Stimulated activated CD4-positive, alpha-beta T cell treated with anti-CD3 and anti-CD28 coated beads, Interleukin-2, amount 100 ng/mL, for 4 hours (primary cell): ENCODE measurements around the gene FGD5.
"Not testable (repeated sequence)": the region's sequence is repeated elsewhere in the genome, so short reads cannot be mapped to it uniquely, and the experiment has no call there.

Experiments used
- DNase-seq: peaks from one replicate; pipeline ENCODE4 v3.0.0-alpha.2; 2020; ENCODE audit warnings: low read depth

FGD5 gene

DNA sequence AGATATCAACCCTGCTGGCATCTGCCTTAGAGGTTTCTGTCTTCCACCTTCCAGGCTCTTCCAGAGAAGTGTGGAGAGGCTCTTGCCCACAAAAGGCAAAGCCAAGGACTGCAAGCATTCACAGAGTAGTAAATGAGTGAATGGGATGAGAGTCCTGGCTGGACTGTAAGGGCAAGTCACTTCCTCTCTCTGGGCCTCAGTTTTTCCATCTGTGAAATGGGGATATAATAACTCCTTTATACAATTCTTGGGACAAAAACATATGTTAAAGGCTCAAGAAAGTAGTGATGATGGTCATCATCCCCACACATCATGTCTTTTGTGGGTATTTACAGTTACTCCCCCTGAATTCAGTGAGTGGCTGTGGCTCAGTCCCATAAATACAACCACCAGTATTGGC, 10.7 kb upstream of the FGD5 start:
- DNase-seq: no peak

DNA sequence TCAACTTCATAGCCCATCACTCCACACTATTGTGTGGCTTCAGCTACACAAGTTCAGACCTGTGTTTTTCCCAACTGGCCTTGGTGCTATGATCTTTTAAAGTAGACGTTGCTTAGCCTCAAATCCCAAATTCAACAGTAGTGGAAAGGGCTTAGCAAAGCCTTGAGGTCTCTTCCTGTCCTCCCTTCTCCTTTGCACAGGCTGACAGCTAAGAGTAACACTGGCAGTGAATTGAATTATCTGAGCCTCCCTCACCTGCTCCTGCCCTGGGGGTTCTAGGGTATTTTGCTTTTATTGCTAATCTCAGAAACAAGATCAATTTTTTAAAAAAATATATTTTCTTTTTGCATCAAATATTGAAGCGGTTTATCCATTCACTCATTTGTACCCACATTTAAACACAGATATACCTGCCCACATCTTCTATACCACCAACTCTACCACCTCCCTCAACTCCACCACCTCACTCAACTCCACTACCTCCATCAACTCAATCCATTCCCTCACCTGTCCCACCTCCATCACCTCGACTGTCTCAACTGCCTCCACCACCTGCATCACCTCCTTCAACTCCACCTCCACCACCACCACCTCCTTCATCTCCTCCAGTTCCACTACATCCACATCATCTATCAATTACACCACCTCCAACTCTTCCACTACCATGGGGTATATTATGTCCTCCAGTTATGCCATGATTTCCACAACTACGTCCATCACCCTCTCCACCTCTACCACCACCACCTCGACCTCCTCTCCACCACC, 10.1 kb upstream of the FGD5 start:
- DNase-seq: no peak

DNA sequence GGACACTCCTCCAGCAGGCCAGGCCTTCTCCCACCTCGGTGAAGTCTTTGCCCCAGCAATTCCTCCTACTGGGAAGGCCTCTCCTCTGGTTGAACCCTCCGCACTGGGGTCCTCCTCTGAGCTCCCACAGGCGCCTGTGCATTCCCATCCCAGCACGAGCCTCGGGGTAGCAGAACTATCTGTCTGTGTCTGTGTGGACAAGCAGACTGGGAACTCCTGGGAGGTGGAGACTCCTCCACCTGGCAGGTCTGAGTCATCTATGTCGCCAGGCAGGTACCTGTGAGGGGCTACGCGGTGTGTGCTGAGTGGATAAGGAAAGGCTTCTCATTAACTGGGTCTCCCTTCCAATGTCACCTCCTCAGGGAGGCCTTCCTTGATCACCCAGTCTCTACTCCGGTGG, 9.2 kb upstream of the FGD5 start:
- not testable (repeated sequence) for DNase-seq

DNA sequence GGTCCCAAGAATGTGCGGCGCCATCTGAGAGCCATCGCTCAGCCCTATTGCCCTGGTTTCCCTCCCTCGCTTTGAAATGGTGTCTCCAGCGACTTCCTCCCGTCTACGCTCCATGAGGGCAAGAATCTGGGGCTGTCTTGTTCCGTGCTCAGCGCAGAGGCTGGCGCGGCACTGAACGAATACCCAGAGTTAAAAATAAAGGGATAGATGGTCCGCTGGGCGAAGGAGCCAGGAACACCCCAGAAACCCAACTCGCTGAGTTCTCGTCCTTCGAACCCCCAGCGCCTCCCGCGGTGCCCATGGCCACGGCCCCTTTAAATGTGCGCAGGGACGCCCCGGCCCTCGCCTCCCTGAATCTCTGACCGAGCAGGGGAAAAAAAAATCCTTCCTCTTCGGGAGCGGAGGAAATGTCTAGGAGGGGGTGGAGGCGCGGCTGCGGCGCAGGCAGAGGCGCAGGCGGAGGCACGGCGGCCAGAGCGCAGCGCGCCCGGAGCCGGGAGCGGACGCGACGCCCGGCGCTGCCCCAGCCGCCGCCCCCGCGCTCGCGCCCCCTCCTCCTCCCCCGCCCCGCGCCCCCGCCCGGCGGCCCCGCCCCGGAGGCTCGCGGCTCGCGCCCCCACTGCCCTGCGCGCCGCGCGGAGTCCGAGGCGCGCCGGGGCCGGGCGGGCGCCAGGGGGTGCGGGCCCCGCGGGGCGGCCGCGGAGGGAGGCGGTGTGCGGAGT, 8.5 kb upstream of the FGD5 start:
- no peak for DNase-seq

DNA sequence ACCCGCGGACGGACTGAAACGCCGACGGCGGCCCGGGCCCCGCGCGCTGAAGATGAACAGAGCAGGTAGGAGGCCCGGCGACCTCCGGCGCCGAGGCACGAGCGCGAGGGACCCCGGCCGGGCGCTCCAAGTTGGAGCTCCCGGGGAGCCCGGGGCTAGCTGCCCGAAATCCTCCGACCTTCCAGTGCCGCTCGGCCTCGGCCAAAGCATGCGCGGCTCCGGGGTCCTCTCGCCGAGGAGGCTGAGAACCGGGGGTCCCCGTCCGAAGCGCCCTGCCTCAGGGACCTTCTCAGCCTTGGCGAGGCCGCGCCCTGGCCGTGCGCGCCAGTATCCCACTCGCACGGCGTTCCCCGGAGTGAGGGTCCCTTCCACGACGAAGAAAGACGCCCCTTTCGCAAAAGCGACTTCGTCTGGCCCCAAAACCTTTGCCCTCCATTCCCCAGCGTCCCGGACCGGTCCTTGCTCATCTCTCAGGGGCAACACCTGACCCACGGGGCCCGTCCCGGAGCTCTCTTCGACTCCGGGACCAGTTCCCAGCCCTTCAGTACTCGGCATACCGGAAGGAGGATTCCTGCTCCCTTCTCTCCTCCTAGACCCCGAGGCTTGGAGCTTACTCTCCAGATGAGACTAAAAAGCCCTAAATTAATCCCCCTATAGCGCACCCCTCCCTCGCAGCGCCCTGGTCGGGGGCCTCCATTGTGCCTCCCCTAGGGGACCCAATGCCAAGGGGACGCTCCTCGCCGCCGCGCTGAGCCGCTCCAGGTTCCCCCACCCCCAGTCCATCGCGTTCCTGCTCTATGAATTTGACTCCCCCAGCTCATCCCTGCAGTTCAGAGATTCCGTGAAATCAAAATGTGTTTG, 7.7 kb upstream of the FGD5 start:
- no peak for DNase-seq

DNA sequence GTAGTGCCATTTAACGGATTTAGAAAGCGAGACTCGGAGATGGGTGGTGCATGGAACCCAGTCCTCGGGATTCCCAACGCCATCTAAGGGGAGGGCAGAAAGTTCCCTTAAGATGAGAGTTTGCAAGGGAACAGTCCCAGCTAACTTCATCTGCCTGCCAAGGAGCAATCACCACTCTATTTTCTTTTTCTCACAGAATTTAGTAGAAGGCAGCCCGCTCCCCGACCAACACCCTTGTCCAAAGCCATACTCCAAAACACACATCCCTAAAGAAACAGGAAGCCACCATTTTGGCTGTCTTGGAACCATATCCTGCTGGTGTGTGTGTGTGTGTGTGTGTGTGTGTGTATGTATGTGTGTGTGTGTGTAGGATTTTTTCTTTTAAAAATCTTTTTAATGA, 7.1 kb upstream of the FGD5 start:
- no peak for DNase-seq

DNA sequence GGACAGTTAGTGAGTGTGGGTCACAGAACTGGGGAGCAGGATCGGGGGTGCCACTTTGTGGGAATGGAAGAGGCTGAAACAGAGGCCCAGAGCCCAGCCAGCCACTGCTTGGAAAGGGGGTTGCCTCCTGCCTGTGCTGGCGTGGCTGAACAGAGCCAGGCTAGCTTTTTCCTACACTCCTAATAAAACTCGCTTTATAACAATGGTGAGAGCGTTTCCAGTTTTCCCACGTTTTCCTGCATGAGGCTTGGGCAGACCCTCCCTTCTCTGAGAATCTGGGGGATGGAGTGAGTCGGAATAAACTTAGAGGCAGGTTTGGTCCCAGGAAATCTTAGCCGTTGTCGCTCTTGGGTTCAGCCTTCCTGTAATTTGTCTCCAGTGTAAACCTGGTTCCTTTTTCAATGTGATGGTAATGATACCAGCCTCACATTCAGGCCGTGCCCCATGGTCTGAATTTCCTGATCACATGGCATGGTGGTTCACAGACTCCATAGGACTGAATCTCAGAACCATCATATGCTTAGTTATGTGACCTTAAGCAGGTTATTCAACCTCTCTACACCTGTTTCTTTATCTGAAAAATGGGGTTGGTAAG, 6.5 kb upstream of the FGD5 start:
- no peak for DNase-seq

DNA sequence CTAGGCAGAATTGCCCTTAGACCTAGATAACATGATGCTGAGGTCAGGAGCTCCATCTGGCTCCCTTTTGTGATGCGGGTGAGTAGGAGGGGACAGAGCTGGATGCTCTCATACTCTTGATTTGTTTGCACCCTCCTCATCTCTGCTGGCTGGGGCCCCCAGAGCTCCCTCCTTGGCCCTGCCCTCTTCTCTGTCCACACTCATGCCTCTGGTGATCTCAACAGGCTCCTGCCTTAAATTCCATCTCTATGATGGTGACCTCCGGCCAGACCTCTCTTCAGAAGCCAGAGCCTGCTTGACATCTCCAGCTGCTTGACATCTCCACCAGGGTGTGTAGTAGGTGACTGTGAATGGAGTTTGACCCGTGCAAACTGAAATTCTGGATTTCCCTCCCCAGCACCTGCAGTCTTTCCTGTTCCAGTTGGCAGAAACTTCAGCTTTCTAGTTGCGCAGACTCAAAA, 4.3 kb upstream of the FGD5 start:
- no peak for DNase-seq

DNA sequence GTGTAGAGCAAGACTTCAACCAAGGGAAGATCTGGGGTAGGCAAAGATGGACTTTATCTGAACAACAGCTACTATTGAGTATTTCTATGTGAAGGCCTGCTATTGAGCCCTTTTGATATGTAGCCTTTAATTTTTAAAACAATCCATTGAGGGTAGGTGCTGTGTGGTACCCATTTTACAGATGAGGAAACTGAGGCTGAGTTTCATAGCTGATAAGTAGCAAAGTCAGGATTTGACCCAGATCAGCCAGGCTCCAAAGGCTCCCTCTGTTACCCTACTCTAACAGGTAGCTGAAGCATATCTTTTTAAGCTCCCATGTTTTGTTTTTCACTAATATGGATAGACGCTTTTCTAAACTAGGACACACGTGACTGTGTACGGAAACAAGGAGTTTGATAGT, 2.4 kb upstream of the FGD5 start:
- DNase-seq: no peak

DNA sequence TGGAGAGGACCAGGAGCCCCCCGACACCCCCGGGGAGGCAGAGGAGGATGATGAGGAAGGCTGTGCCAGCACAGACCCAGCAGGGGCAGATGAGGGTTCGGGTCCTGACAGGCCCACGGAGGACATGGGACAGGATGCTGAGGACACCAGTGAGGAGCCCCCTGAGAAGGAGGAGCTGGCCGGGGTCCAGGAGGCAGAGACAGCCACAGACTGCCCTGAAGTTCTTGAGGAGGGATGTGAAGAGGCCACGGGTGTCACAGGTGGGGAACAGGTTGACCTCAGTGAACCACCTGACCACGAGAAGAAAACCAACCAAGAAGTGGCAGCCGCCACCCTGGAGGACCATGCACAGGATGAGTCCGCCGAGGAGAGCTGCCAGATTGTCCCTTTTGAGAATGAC, 909 bp downstream of the FGD5 start:
- DNase-seq: no peak

DNA sequence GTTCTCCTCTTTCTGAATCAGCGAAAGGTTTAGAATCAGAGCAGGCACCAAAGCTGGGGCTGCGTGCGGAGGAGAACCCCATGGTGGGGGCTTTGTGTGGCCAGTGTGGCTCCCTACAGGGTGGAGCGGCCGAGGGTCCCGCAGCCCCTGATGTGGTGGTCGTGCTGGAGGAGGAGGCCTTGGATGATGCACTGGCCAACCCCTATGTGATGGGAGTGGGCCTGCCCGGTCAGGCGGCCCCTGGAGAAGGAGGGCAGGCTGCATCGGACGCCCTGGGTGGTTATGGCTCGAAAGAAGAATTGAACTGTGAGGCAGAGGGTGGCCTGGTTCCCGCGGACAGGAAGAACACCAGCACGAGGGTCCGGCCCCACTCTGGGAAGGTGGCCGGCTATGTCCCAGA, 1.4 kb downstream of the FGD5 start:
- no peak for DNase-seq

DNA sequence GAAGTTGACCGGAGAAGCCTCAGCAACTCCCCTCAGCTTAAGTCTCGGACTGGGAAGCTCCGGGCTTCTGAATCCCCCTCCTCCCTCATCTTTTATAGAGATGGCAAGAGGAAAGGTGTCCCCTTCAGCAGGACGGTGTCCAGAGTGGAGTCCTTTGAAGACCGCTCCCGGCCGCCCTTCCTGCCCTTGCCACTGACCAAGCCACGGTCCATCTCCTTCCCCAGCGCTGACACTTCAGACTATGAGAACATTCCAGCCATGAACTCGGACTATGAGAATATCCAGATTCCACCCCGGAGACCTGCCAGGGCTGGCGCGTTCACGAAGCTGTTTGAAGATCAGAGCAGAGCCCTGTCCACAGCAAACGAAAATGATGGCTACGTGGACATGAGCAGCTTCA, 2.4 kb downstream of the FGD5 start:
- no peak for DNase-seq

DNA sequence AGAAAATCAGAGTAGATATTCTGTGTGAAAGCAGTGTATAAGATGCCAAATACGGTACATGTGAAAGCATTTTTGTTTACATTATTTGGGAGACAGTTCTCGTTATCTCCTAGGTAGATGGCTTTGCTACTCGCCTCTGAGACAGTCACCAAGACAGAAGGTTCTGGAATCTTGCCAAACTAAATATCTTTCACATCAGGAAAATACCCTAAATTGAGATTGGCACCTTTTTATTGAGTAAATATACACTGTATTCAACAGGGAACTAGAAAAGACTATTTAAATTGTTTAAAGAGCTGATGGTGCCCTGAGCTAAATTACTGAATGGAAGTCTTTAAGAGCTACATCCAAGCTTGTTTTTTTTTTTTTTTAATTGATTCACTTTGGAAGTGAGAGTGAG, 3.4 kb downstream of the FGD5 start:
- DNase-seq: no peak

DNA sequence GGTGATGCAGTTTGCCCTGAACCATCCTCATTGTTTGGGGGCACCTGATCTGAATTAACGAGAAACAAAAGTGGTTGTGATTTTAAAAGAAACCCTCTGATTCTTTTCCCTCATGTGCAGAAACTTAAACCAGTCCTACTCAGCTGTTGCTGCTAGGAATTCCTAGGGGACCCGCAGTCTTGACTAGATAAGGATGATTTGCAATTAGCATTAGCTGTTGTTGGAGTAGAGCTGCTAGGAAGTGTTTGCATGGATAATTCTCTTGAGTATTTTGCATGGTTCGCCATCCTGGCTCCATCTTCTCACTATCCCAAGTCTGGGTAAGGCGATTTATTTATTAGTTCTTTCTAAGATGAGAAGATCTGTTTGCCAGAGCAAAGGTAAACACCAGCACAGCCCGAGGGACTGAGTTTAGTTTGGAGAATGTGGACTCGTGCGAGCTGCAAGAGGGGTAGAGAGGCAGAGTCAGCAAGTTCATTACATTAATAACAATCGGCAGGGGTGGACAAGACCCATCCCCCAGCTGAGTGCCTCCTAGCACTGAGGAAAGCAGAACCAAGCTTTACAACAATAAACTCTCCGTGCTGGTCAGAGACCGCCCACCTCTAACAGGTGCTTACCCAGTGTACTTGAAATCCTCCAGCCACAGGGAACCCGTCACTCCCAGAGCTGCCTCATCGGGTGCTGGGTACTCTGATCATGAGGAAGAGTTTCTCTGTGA, 4.1 kb downstream of the FGD5 start:
- DNase-seq: no peak

DNA sequence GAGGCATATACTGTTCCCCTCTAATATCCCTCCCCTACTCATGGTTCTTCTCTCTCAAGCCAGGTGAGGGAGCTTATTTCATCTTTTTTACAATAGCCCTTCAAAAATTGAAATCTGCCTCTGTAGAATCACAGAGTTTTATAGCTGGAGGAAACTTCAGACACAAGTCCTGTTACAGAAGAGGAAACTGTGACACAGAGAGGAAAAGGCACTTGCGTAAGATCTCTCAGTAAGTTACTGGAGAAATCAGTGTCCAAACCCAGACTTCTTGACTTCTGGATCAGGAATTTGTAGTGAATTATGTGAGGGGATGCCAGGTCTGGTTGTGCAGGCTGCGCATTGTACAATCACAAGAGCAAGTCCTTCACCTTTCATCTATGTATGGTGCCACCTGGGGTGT, 4.6 kb downstream of the FGD5 start:
- no peak for DNase-seq

DNA sequence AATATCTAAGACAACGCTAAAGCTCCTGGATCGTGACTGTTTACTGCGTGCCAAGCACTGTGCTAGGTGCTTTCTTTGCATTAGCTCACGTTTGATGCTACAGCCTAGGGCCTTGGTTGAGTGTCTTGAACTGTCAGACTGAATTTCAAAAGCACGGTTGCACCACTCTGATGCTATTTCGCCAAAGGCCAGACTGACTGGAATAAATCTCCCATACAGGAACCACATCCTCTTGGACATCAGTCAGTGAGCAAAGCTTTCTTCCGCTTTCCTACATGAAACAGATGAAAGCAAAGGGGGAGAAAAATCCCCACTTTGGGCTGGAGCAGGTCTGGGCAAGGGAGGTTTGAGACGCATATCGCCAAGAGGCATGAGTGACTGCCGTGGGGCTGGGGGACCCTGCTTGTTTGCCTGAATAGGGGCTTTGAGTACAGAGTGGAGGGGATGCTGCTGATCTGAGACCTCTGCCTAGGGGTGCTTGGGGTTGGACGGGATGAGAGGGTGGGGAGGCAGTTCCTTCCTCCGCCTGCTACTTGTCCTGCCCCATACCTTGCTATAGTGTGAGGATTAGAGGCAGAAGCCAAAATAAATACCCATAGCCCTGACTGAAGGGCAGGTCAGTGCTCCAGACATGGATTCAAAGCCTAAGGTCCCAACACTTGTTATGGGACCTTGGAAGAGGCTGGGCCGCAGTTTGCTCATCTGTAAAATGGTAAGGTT, 5.3 kb downstream of the FGD5 start:
- DNase-seq: no peak

DNA sequence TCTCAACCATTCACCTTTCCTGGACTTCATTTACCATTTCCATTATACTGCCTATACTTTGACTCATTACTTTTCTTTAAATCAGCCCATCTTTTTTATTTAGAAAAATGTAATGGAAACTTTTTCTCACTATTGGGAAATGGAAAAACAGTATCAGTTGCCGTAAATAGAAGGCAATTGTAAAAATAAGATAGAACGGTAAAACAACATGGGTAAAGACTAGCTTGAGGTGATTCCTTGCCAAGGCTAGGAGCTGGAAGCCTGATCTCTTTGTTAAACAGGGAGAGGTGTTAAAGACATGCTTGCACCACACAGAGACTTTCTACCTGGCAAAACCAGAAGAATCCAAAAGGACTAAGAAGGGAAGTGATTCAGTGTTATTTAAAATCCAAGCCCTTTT, 5.9 kb downstream of the FGD5 start:
- no peak for DNase-seq

DNA sequence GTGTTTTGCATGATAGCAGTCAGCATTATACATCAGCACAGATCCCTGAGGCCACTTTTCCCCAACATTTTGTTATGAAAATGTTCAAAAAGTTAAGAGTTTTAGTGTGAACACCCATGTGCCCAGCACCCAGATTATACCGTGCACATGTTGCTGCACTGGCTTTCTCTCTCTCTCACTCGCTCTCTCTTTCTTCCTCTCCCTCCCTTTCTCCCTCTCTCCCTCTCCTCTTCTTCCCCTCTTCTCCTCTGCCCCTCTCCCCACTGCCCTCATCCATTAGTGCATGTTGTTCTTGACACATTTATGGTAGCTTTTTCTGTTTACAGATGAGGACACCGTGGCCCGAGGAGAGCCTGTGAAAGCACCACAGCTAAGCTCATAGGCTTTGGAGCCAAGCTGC, 7.3 kb downstream of the FGD5 start:
- no peak for DNase-seq

DNA sequence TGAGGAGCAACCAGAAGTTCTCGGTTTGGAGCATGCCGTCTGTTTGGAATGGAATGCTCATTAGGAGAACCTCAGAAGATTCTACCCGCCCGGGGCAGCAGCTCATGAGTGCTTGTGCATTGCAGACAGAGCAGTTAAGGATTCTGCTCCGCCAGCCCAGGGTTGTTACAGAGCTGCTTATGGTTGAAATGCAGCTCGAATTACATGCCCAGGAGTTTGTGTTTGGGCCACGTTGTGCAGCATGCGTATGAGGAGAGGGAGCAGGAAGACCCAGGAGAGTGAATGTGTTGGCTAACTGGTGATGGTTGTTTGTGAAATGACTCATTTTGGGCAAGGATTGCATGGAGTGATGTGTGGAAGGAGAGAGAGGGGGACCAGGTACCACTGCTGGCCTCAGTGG, 9.0 kb downstream of the FGD5 start:
- no peak for DNase-seq

DNA sequence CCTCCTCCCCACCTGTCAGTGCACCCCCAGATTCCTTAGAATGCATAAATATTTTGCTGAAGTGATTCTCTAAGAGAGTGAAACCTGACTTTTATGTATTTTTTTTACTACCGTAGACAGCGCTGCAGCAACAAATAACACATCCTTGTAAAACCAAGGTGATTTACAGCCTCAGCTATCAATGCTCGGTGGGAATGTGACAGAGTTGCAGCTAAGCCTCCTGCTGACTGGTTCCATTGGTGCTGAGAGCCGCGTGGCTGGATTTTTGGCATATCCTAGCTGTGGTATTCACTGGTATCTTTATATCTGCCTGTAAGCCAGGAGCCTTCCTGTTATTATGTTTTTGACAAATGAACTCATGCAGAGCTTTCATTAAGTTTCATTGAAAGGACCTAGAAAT, 11.0 kb downstream of the FGD5 start:
- no peak for DNase-seq

DNA sequence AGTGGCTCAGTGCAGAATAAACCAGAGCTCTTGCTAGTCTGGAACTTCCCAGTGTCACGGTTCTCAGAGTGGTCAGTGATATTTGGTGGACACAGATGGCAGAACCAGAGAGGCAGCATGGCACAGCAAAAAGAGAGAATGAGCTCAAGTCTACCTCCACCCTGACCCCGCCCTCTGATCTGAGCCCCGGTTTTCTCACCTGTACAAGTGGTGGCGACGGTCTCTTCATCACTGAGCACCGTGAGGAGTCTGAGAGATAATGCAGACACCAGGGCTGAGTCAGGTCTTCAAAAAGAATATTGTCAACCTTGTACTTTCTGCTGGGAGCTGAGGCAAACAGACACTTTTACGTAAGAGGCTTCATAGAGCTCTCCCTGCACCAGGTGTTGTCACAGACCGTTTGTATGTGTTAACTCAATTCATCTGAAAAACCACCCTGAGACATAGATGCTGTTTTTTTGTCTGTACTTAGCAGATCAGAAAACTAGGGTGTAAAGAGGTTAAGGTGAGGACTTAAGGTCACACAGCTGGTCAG, 13.2 kb downstream of the FGD5 start:
- DNase-seq: no peak
